Mononuclear cell (primary cell): ENCODE results near the gene HNF4A. TPM values are rescaled to one million over a fixed set of nuclear protein-coding genes. Genes with fewer than 3 reads are reported as not detected.

Experiments
- H3K27me3 ChIP-seq: 2 replicates; pipeline ENCODE4 v1.6.0; 2011; ENCODE audit warnings: low read length, control low read depth; ENCODE audit not compliant: insufficient read depth
- H3K4me1 ChIP-seq: 2 replicates; pipeline ENCODE4 v1.5.1; 2011; ENCODE audit warnings: mild to moderate bottlenecking, low read length, control low read depth; ENCODE audit not compliant: insufficient read depth
- H3K4me3 ChIP-seq: 2 replicates; pipeline ENCODE4 v1.5.1; 2011; ENCODE audit warnings: mild to moderate bottlenecking, low read length, moderate library complexity
- H3K9me3 ChIP-seq: 2 replicates; pipeline ENCODE4 v1.5.1; 2011; ENCODE audit warnings: low read depth, mild to moderate bottlenecking, control low read depth, low read length
- total RNA-seq: library from RNA; depleted of rRNA; stranded (reverse); fragments of >200 nt; gene quantifications from one replicate; pipeline ENCODE4 v1.2.3, GENCODE V29; 2012

HNF4A gene
- total RNA-seq, 1 donor: not detected

- Histone ChIP-seq H3K27me3 (no peaks in the 10 kb centered on the region), H3K4me3 (no peak overlapping the region), H3K4me1 (no peaks in the 10 kb centered on the region), H3K9me3 (no peaks in the 10 kb centered on the region)
Measured at GRCh38 chr20:44445742-44446710, 90.5 kb downstream of the HNF4A start.

- H3K27me3 ChIP-seq: no peaks in the 10 kb centered on the region
- H3K4me3 ChIP-seq: no peak overlapping the region
- no peaks in the 10 kb centered on the region for H3K9me3 ChIP-seq
- H3K4me1 ChIP-seq: no peaks in the 10 kb centered on the region
Measured at GRCh38 chr20:44447827-44448419, 92.4 kb downstream of the HNF4A start.

GRCh38 chr20:44448753-44449546 lies 93.5 kb downstream of the HNF4A start:
- no peaks in the 10 kb centered on the region for H3K9me3 ChIP-seq
- no peaks in the 10 kb centered on the region for H3K27me3 ChIP-seq
- H3K4me1 ChIP-seq: no peaks in the 10 kb centered on the region
- no peak overlapping the region for H3K4me3 ChIP-seq

- no peaks in the 10 kb centered on the region for H3K27me3 ChIP-seq
Measured at GRCh38 chr20:44449864-44450263, 94.4 kb downstream of the HNF4A start.

GRCh38 chr20:44450281-44450889 lies 94.9 kb downstream of the HNF4A start:
- H3K27me3 ChIP-seq: no peaks in the 10 kb centered on the region
- no peaks in the 10 kb centered on the region for H3K9me3 ChIP-seq
- no peak overlapping the region for H3K4me3 ChIP-seq
- H3K4me1 ChIP-seq: peaks cover 6% of the 10 kb centered on the region

More at GRCh38 chr20:44449864-44450263, 94.4 kb downstream of the HNF4A start:
- no peaks in the 10 kb centered on the region for H3K9me3 ChIP-seq
- H3K4me1 ChIP-seq: peaks cover under 1% of the 10 kb centered on the region
- H3K4me3 ChIP-seq: no peak overlapping the region

DNA sequence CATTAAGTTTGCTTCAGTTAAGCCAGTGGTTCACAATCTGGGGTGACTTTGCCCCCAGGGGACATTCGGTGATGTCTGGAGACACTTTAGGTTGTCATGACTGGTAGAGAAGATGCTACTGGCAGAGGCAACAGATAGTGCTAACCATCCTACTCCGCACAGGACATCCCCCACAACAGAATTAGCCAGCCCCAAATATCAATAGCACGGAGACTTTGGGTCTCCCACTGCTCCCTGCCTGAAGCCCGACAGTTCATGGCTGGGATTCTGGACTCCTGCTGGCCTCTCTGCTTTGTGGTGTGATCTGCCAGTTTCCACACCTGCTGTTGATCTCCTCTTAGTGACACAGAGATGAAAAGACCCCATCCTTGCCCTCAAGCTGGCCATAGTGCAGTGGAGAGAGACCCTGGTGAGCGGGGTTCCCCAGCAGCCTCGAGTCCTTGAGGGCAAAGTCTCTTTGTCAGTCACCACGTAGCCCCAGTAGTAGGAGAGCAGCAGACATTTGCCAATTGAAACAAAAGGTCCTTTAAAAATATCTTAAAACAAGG lies 95.5 kb downstream of the HNF4A start:
- no peak overlapping the region for H3K4me3 ChIP-seq
- peaks cover 8% of the 10 kb centered on the region for H3K4me1 ChIP-seq
- no peaks in the 10 kb centered on the region for H3K9me3 ChIP-seq
- no peaks in the 10 kb centered on the region for H3K27me3 ChIP-seq

DNA sequence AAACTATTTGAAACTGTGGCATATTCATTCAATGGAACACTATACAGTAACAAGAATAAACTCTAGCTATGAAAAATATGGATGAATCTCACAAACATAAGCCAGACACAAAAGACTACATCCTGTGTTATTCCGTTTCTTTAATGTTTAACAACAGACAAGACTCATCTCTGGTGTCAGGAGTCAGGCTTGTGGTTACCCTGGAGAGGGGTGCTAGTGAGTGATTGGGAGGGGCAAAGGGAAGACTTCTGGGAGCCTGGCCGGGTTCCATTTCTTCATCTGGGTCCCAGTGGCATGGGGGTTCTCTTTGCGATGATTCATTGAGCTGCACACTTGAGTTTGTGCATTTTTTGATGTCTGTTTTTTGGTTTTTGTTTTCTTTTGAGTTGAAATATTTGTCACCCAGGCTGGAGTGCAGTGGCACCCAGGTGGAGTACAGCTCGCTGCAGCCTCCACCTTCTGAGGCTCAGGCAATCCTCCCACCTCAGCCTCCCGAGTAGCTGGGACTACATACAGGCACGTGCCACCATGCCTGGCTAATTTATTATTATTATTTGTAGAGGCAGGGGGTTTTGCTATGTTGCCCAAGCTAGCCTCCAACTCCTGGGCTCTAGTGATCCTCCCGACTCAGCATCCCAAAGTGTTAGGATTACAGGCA lies 98.9 kb downstream of the HNF4A start:
- Histone ChIP-seq H3K9me3 (no peaks in the 10 kb centered on the region), H3K4me3 (no peak overlapping the region), H3K27me3 (no peaks in the 10 kb centered on the region), H3K4me1 (peaks cover 8% of the 10 kb centered on the region)

- Histone ChIP-seq H3K4me3 (no peak overlapping the region), H3K9me3 (no peaks in the 10 kb centered on the region), H3K4me1 (peaks cover 8% of the 10 kb centered on the region), H3K27me3 (no peaks in the 10 kb centered on the region)
Measured at GRCh38 chr20:44455126-44455525, 99.6 kb downstream of the HNF4A start.

DNA sequence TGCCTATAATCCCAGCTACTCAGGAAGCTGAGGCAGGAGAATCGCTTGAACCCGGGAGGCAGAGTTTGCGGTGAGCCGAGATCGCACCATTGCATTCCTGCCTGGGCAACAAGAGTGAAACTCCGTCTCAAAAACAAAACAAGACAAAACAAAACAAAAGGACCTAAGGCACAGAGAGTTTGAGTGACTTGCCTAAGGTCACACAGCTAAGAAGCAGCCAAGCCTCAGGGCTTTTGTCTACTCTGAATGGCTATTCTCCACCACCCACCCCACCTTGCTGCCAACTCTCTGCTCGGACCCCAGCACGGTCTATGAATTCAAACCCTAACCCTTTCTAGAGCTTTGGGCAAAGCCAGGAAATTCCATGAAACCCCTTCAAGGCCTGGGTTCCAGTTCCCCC lies 101.1 kb downstream of the HNF4A start:
- H3K27me3 ChIP-seq: no peaks in the 10 kb centered on the region
- H3K9me3 ChIP-seq: no peaks in the 10 kb centered on the region
- H3K4me1 ChIP-seq: peaks cover 8% of the 10 kb centered on the region
- no peak overlapping the region for H3K4me3 ChIP-seq

DNA sequence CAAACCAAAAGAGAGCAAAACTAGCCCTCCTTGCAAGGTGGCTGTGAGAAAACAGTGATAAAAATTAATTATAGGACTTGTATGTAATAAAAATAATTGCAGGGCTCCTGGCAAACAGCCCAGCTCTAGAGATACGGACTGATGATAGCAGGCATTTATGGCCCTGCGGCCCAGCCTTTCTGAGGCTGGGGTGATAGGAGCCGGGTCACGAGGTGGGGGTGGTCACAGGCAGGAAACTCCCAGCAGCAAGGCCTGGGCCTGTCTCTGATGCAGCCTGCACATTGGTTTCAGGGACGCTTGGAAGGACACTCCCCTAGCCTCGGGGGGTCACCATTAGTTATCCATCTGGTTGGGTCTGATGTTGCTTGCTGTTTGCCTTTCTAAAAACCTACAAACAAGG lies 101.5 kb downstream of the HNF4A start:
- Histone ChIP-seq H3K27me3 (no peaks in the 10 kb centered on the region), H3K4me1 (peaks cover 8% of the 10 kb centered on the region), H3K9me3 (no peaks in the 10 kb centered on the region), H3K4me3 (no peak overlapping the region)

DNA sequence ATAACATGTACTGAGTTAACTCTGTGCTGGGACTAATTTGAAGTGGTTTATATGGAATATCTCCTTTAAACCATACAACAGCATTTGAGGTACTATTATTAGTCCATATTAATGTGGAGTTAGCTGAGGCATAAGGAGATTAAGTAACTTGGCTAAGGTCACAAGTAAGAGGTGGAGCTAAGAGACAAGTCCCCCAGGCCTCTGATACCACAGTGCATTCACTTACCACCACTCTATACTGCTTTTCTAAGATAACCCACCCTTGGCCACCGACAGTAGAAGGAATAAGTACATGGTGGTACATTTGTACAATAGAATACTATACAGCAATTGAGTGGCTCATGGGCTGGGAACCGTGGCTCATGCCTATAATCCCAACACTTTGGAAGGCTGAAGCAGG lies 103.8 kb downstream of the HNF4A start:
- Histone ChIP-seq H3K27me3 (no peaks in the 10 kb centered on the region), H3K4me3 (no peak overlapping the region), H3K4me1 (peaks cover 8% of the 10 kb centered on the region), H3K9me3 (no peaks in the 10 kb centered on the region)

DNA sequence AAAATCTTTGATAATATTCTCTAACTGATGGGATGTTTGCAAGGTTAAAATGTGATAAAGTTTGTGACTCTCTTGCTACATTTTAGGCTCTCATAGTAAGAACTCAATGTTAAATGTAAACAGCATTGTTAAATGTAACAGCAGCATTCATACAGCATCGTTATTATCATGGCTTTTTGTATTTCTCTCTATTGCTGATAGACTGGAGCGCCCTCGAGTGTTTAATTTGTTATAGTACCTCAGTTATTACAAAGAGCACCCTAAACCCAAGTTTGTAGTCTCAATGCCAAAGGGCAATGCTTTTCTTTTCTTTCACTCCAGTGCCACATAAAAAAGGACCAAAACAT lies 105.3 kb downstream of the HNF4A start:
- no peaks in the 10 kb centered on the region for H3K27me3 ChIP-seq
- H3K4me3 ChIP-seq: no peak overlapping the region

DNA sequence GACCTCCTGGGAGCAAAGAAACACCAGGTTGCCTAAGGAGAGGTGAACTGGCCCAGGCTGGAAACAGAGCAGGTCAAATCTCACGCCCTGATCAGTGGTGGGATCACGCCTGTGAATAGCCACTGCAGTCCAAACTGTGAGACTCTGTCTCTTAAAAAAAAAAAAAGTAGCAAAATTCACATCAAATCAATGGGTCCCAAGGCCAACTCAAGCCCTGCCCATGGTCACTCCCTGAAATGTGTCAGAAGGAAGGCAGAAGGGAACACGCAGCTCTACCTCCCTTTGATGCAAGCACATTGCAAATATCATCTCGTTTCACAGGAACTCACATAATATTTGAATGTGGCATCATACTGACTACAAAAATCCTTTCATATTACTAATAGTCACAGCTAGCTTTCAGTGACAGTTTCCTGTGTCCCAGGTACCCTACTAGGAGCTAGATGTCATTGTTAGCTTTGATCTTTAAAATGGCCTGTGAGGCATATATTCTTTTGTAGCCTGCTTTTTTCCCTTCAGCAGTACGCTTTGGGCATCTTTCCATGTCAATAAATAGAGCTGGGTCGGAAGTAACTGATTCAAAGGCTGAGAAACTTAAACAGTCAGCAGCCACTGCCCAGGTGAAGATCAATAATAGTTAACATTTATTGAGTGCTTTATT lies 105.8 kb downstream of the HNF4A start:
- Histone ChIP-seq H3K9me3 (no peaks in the 10 kb centered on the region), H3K27me3 (no peaks in the 10 kb centered on the region), H3K4me1 (no peaks in the 10 kb centered on the region), H3K4me3 (no peak overlapping the region)

More for the DNA sequence above, 105.3 kb downstream of the HNF4A start:
- H3K4me1 ChIP-seq: no peaks in the 10 kb centered on the region
- no peaks in the 10 kb centered on the region for H3K9me3 ChIP-seq

DNA sequence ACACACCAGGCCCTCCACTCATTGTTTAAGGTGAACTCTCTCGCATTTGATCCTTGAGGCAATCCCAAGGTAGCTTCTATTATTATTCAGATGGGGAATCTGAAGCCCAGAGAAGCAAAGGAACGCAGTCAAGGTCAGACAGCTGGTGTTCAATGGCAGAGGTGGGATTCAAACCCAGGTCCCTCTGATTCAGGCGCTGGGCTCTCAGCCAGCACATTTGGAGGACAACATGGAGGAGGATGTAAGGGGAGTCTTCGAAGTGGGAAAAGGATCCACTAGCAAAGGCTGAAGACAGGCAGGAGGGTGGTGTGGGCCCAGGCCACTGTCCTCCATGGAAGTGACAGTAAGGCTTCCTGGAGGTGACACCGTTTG lies 106.3 kb downstream of the HNF4A start:
- Histone ChIP-seq H3K9me3 (no peaks in the 10 kb centered on the region), H3K27me3 (no peaks in the 10 kb centered on the region), H3K4me3 (no peak overlapping the region), H3K4me1 (no peaks in the 10 kb centered on the region)
